Nephron progenitor cell (in vitro differentiated cells): Measurements from ENCODE around the gene SGK1.
"Not testable (repeated sequence)": the region's sequence is repeated elsewhere in the genome, so short reads cannot be mapped to it uniquely, and the experiment has no call there.

Source experiments
- DNase-seq: peaks from one replicate; pipeline ENCODE4 v3.0.0; 2021
- H3K27ac Mint-ChIP-seq: 2 replicates; pipeline ENCODE4 v1.8.0; 2021; ENCODE audit warnings: mild to moderate bottlenecking, moderate library complexity, mixed read lengths
- H3K27me3 Mint-ChIP-seq: 2 replicates; pipeline ENCODE4 v1.8.0; 2021; ENCODE audit warnings: mild to moderate bottlenecking, low read depth, mixed read lengths; ENCODE audit not compliant: poor library complexity
- H3K36me3 Mint-ChIP-seq: 2 replicates; pipeline ENCODE4 v1.8.0; 2021; ENCODE audit warnings: low read depth, mixed read lengths
- H3K4me1 Mint-ChIP-seq: 2 replicates; pipeline ENCODE4 v1.8.0; 2021; ENCODE audit warnings: mixed read lengths
- H3K4me3 Mint-ChIP-seq: 2 replicates; pipeline ENCODE4 v1.8.0; 2021; ENCODE audit warnings: mild to moderate bottlenecking, moderate library complexity, mixed read lengths
- H3K9me3 Mint-ChIP-seq: 2 replicates; pipeline ENCODE4 v1.8.0; 2021; ENCODE audit warnings: mild to moderate bottlenecking, moderate library complexity, mixed read lengths
- CTCF ChIP-seq: fragments of 200-600 bp; sonication (generic); IDR thresholded peaks from 2 replicates; pipeline ENCODE4 v1.5.0; 2021; ENCODE audit warnings: antibody characterized with exemption

The SGK1 gene

GRCh38 chr6:134217105-134217797 lies 100.7 kb downstream of the SGK1 start:
- no peaks in the 10 kb centered on the region for H3K36me3 Mint-ChIP-seq
- no peak overlapping the region for H3K4me3 Mint-ChIP-seq
- no peak for TF ChIP-seq CTCF
- no peaks in the 10 kb centered on the region for H3K4me1 Mint-ChIP-seq
- H3K27me3 Mint-ChIP-seq: peaks cover 2% of the 10 kb centered on the region
- H3K9me3 Mint-ChIP-seq: no peaks in the 10 kb centered on the region
- DNase-seq: no peak
- H3K27ac Mint-ChIP-seq: peak overlapping the region; percentile 41

- H3K4me1 Mint-ChIP-seq: no peaks in the 10 kb centered on the region
- no peak for TF ChIP-seq CTCF
- H3K36me3 Mint-ChIP-seq: no peaks in the 10 kb centered on the region
- peaks cover 2% of the 10 kb centered on the region for H3K27me3 Mint-ChIP-seq
- no peak for DNase-seq
- no peaks in the 10 kb centered on the region for H3K9me3 Mint-ChIP-seq
- H3K27ac Mint-ChIP-seq: peak overlapping the region; percentile 41
- no peak overlapping the region for H3K4me3 Mint-ChIP-seq
These were observed 101.5 kb downstream of the SGK1 start for GRCh38 chr6:134216301-134217010.

GRCh38 chr6:134213410-134213809 lies 104.5 kb downstream of the SGK1 start:
- H3K4me1 Mint-ChIP-seq, DNase-seq, H3K27ac Mint-ChIP-seq, H3K27me3 Mint-ChIP-seq, H3K36me3 Mint-ChIP-seq, H3K9me3 Mint-ChIP-seq, H3K4me3 Mint-ChIP-seq: not testable (repeated sequence)

GRCh38 chr6:134211297-134211696 lies 106.6 kb downstream of the SGK1 start:
- no peaks in the 10 kb centered on the region for H3K9me3 Mint-ChIP-seq
- no peak for TF ChIP-seq CTCF
- H3K4me3 Mint-ChIP-seq: no peak overlapping the region
- H3K27ac Mint-ChIP-seq: no peak overlapping the region
- H3K27me3 Mint-ChIP-seq: no peaks in the 10 kb centered on the region
- no peaks in the 10 kb centered on the region for H3K4me1 Mint-ChIP-seq
- H3K36me3 Mint-ChIP-seq: no peaks in the 10 kb centered on the region
- DNase-seq: no peak

GRCh38 chr6:134207421-134207820 lies 110.5 kb downstream of the SGK1 start:
- Mint-ChIP-seq H3K4me3 (no peak overlapping the region), H3K4me1 (no peaks in the 10 kb centered on the region), H3K36me3 (peaks cover 5% of the 10 kb centered on the region), H3K27me3 (no peaks in the 10 kb centered on the region), H3K9me3 (peaks cover 15% of the 10 kb centered on the region), H3K27ac (no peak overlapping the region)
- no peak for DNase-seq
- TF ChIP-seq CTCF: no peak

- no peak for DNase-seq
- Mint-ChIP-seq H3K4me1 (no peaks in the 10 kb centered on the region), H3K27me3 (no peaks in the 10 kb centered on the region), H3K27ac (no peak overlapping the region), H3K36me3 (peaks cover 5% of the 10 kb centered on the region), H3K9me3 (peaks cover 15% of the 10 kb centered on the region), H3K4me3 (no peak overlapping the region)
- no peak for TF ChIP-seq CTCF
These were observed 112.5 kb downstream of the SGK1 start for GRCh38 chr6:134205366-134205765.

GRCh38 chr6:134204759-134205158 lies 113.2 kb downstream of the SGK1 start:
- not testable (repeated sequence) for H3K4me3 Mint-ChIP-seq, H3K27ac Mint-ChIP-seq, DNase-seq, H3K4me1 Mint-ChIP-seq, H3K27me3 Mint-ChIP-seq, H3K36me3 Mint-ChIP-seq
- H3K9me3 Mint-ChIP-seq: peaks cover 15% of the 10 kb centered on the region
